DMS79 (cell line): ENCODE results near the gene ACRBP.
A peak's percentile ranks its signal among the peaks of the same experiment; 100 is the strongest.
"Not testable (repeated sequence)": the region's sequence is repeated elsewhere in the genome, so short reads cannot be mapped to it uniquely, and the experiment has no call there.

ENCODE experiments used
- DNase-seq: peaks from one replicate; lab custom pipeline; 2025; lab: John Stamatoyannopoulos, UW

The ACRBP gene

GRCh38 chr12:6614513-6615172, 32.6 kb downstream of the ACRBP start:
- no peak for DNase-seq

GRCh38 chr12:6613776-6614512, 33.3 kb downstream of the ACRBP start:
- DNase-seq, result peak; percentile 98

GRCh38 chr12:6613015-6613775, 34.0 kb downstream of the ACRBP start:
- peak; percentile 90 for DNase-seq

- no peak for DNase-seq
These were observed 34.6 kb downstream of the ACRBP start for GRCh38 chr12:6612652-6613014.

GRCh38 chr12:6612247-6612646, 35.0 kb downstream of the ACRBP start:
- no peak for DNase-seq

- no peak for DNase-seq
These were observed 38.5 kb downstream of the ACRBP start for GRCh38 chr12:6608592-6609281.

GRCh38 chr12:6607751-6608591, 39.3 kb downstream of the ACRBP start:
- peak; percentile 40 for DNase-seq

- DNase-seq, result no peak
These were observed 40.7 kb downstream of the ACRBP start for GRCh38 chr12:6606331-6607131.

GRCh38 chr12:6605421-6606330, 41.6 kb downstream of the ACRBP start:
- DNase-seq, result no peak

- no peak for DNase-seq
These were observed 42.8 kb downstream of the ACRBP start for GRCh38 chr12:6604259-6605029.

GRCh38 chr12:6603095-6603567, 44.1 kb downstream of the ACRBP start:
- DNase-seq, result no peak

- no peak for DNase-seq
These were observed 44.7 kb downstream of the ACRBP start for GRCh38 chr12:6602526-6602925.

- not testable (repeated sequence) for DNase-seq
These were observed 51.6 kb downstream of the ACRBP start for GRCh38 chr12:6595673-6596072.

GRCh38 chr12:6592087-6592486, 55.1 kb downstream of the ACRBP start:
- no peak for DNase-seq
